ENCODE data around the gene KLHL12. TPM values are rescaled to one million over a fixed set of nuclear protein-coding genes. Genes with fewer than 3 reads are reported as not detected.

Gene KLHL12

Small RNA genes lying within 50 kb of the gene (small RNA-seq; reads per million reads assigned to genes)
- gene RF00019 (ENCODE audit: low read depth), result not detected

Measured in mesenchymal stem cell (in vitro differentiated cells and primary cell).